ENCODE measurements around the gene GTF3C1. TPM values are rescaled to one million over a fixed set of nuclear protein-coding genes. Genes with fewer than 3 reads are reported as not detected.

Gene GTF3C1
- total RNA-seq: 45.9 and 68.7 TPM in 2 replicates

GRCh38 chr16:27549746-27550581, at the start of gene GTF3C1, which contains the start of gene KATNIP:
GTF3C1 (minus strand) TSS chr16:27549913; CDS start chr16:27549890, 23 bp downstream.
KATNIP (plus strand) TSS chr16:27550144; CDS start chr16:27550171, 27 bp downstream.

Other genes with a start within 250 kb of the GTF3C1 start
- 90.4 and 103 TPM in 2 replicates for gene IL4R, start 235.9 kb downstream of the GTF3C1 start, total RNA-seq
- gene IL21R, start 147.7 kb downstream of the GTF3C1 start, total RNA-seq: 1.6 and 2.9 TPM in 2 replicates
- 7.0 and 9.6 TPM in 2 replicates for gene KATNIP, start 231 bp upstream of the GTF3C1 start, total RNA-seq